ENCODE data around the gene NOTCH4.

Gene NOTCH4

GRCh38 chr6:32146687-32147086, 77.2 kb downstream of the NOTCH4 start:
- no peak for DNase-seq (ENCODE audit: low read depth in 1 of 2, low spot score in 1 of 2)

- DNase-seq (ENCODE audit: low read depth in 1 of 2, low spot score in 1 of 2) = no peak
These were observed 77.6 kb downstream of the NOTCH4 start for GRCh38 chr6:32146287-32146686.
